Measurements from ENCODE around the gene KRT33A. TPM values are rescaled to one million over a fixed set of nuclear protein-coding genes. Genes with fewer than 3 reads are reported as not detected.

The KRT33A gene
- total and polyA plus RNA-seq, 4 donors, result not detected

DNA sequence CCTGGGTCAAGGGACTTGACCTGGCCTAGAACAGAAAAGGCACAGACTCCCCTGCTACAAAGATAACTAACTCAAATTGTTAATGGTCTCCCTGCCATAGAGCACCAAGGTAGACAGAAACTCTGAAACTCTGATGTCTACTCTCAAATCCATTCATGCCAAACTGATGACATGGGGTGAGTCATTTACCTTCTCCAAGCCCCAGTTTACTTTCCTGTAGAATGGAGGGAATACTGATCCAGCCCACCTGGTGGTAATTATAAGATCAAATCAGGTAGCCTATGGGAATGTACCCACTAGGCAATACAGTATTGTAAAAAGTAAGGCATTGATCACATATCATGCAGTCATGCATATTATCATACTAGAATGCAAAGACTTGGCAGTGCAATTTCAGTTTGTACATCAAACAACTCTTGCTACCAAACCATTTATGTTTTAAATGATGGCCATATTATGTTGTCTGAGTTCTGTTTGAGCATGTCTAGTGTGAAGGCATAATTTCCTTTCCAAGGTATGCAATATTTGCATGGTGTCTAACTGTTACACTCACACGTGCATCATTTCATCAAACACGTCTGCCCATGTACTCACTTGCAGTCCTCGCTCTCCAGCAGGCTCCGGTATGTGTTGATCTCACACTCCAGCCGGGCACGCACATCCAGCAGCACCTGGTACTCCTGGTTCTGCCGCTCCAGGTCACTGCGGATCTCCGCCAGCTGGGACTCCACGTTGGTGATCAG, 43.8 kb upstream of the KRT33A start:
- no peak overlapping the region for H3K4me3 ChIP-seq
- H3K9me3 ChIP-seq (ENCODE audit: control insufficient read depth in 4 of 4, insufficient read depth in 3 of 4, low read length in 3 of 4), result no peaks in the 10 kb centered on the region
- H3K27ac ChIP-seq (ENCODE audit: low read depth in 1 of 2, low read length in 1 of 2), result no peak overlapping the region
- no peak overlapping the region for H3K9ac ChIP-seq (ENCODE audit: insufficient read depth in 1 of 2, low read length in 2 of 2)
- 88 to 89% methylated on average over 10 of the region's 10 CpGs for WGBS, 2 donors
- no peak for DNase-seq
- no peak for ATAC-seq (ENCODE audit: insufficient read depth, low FRiP score)
- TF ChIP-seq, protein P1, sequence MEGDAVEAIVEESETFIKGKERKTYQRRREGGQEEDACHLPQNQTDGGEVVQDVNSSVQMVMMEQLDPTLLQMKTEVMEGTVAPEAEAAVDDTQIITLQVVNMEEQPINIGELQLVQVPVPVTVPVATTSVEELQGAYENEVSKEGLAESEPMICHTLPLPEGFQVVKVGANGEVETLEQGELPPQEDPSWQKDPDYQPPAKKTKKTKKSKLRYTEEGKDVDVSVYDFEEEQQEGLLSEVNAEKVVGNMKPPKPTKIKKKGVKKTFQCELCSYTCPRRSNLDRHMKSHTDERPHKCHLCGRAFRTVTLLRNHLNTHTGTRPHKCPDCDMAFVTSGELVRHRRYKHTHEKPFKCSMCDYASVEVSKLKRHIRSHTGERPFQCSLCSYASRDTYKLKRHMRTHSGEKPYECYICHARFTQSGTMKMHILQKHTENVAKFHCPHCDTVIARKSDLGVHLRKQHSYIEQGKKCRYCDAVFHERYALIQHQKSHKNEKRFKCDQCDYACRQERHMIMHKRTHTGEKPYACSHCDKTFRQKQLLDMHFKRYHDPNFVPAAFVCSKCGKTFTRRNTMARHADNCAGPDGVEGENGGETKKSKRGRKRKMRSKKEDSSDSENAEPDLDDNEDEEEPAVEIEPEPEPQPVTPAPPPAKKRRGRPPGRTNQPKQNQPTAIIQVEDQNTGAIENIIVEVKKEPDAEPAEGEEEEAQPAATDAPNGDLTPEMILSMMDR (IDR thresholded peaks at IDR 0.05; ENCODE audit: control extremely low read depth, extremely low read depth), result no peak
- peaks cover 0 to 4% (median 0%) of the 10 kb centered on the region in 3 donors for H3K27me3 ChIP-seq (ENCODE audit: control insufficient read depth in 3 of 3, insufficient read depth in 3 of 3, low read length in 2 of 3)
- H3K4me1 ChIP-seq (ENCODE audit: control insufficient read depth in 5 of 5, insufficient read depth in 5 of 5, low read length in 5 of 5), result peaks cover 0 to 4% (median 0%) of the 10 kb centered on the region in 5 donors
- H3K36me3 ChIP-seq (ENCODE audit: control insufficient read depth in 4 of 4, insufficient read depth in 4 of 4, low read length in 4 of 4), result no peaks in the 10 kb centered on the region

DNA sequence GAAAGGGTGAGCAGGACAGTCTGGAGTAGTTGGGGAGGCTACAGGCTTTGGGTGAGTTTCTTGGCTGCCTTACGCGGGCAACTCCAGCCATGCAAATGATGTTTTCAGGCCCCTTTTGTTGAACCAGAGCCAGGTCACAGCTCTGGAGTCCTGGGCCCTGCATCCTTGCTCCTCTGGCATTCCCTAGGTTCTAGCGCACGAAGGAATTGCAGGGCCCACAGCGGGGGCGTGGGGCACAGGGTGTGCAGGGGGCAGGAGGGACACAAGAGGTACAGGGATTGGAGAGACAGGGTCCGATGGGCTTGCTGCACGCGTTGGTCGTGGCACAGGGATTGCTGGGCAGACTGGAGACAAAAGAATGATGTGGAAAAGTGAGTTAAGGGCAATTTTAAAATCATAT, 43.2 kb upstream of the KRT33A start:
- peaks cover 0 to 4% (median 0%) of the 10 kb centered on the region in 3 donors for H3K27me3 ChIP-seq (ENCODE audit: control insufficient read depth in 3 of 3, insufficient read depth in 3 of 3, low read length in 2 of 3)
- no peak overlapping the region for H3K9ac ChIP-seq (ENCODE audit: insufficient read depth in 1 of 2, low read length in 2 of 2)
- 85 to 94% methylated on average over 10 of the region's 10 CpGs for WGBS, 2 donors
- DNase-seq (no peak), ATAC-seq (ENCODE audit: insufficient read depth, low FRiP score) (no peak)
- H3K27ac ChIP-seq (ENCODE audit: low read depth in 1 of 2, low read length in 1 of 2), result no peak overlapping the region
- H3K9me3 ChIP-seq (ENCODE audit: control insufficient read depth in 4 of 4, insufficient read depth in 3 of 4, low read length in 3 of 4), result no peaks in the 10 kb centered on the region
- H3K4me1 ChIP-seq (ENCODE audit: control insufficient read depth in 5 of 5, insufficient read depth in 5 of 5, low read length in 5 of 5), result peaks cover 0 to 4% (median 0%) of the 10 kb centered on the region in 5 donors
- no peak overlapping the region for H3K4me3 ChIP-seq
- TF ChIP-seq, protein P1 (IDR thresholded peaks at IDR 0.05; ENCODE audit: control extremely low read depth, extremely low read depth), result no peak
- H3K36me3 ChIP-seq (ENCODE audit: control insufficient read depth in 4 of 4, insufficient read depth in 4 of 4, low read length in 4 of 4), result no peaks in the 10 kb centered on the region

DNA sequence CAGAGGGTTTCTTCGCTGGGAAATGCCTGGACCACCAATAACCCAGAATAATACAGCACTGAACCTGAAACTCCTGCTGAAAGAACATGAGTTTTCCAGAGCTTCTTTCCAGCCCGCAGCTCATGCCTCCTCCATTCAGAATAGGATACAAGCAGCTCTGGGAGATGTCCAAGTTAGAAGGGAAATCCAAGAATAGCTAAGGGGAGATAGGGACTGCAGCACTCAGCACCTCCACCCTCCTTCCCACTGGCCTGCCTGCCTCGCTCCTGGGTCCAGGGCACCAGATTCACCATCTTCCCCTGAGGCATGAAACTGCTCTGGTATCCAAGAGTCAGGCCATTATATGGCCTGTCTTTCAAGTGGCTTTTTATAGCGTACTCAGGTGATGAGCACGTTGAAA, 42.7 kb upstream of the KRT33A start:
- 65 to 74% methylated on average over 5 of the region's 5 CpGs for WGBS, 2 donors
- DNase-seq, result no peak
- no peak for ATAC-seq (ENCODE audit: insufficient read depth, low FRiP score)
- Histone ChIP-seq H3K9ac (ENCODE audit: insufficient read depth in 1 of 2, low read length in 2 of 2) (no peak overlapping the region), H3K4me1 (ENCODE audit: control insufficient read depth in 5 of 5, insufficient read depth in 5 of 5, low read length in 5 of 5) (peaks cover 0 to 4% (median 0%) of the 10 kb centered on the region in 5 donors), H3K27ac (ENCODE audit: low read depth in 1 of 2, low read length in 1 of 2) (no peak overlapping the region), H3K4me3 (no peak overlapping the region), H3K9me3 (ENCODE audit: control insufficient read depth in 4 of 4, insufficient read depth in 3 of 4, low read length in 3 of 4) (no peaks in the 10 kb centered on the region), H3K27me3 (ENCODE audit: control insufficient read depth in 3 of 3, insufficient read depth in 3 of 3, low read length in 2 of 3) (peaks cover 0 to 4% (median 0%) of the 10 kb centered on the region in 3 donors), H3K36me3 (ENCODE audit: control insufficient read depth in 4 of 4, insufficient read depth in 4 of 4, low read length in 4 of 4) (no peaks in the 10 kb centered on the region)
- TF ChIP-seq, protein P1 (IDR thresholded peaks at IDR 0.05; ENCODE audit: control extremely low read depth, extremely low read depth), result no peak
